NCI-H1694 (cell line): Measurements from ENCODE around the gene KRTAP7-1.

Source experiments
- DNase-seq: peaks from one replicate; lab custom pipeline; 2025; lab: John Stamatoyannopoulos, UW

Gene KRTAP7-1, protein sequence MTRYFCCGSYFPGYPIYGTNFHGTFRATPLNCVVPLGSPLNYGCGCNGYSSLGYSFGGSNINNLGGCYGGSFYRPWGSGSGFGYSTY

GRCh38 chr21:30829659-30830058 lies at the start of gene KRTAP7-1:
Gene KRTAP7-1 (minus strand): TSS chr21:30829759. CDS start chr21:30829698, 61 bp downstream.
- DNase-seq, result no peak

DNA sequence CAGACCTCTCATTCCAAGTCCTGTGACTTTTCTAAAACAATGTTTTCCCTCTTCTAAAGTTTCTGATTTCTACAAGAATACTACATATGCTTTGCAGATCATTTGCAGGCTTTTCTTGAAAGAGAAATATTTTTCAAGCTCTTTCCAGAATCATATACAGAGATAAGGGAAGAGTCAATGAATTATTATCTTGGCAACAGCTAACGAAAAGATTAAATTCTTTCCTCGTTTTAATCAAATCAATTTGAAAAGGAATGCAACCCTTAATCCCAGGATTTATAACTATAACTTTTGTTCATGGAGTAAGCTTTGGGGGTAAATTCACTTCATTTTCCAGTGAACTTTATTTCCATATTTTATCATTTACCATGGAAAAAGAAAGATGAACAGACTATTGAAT lies 45.0 kb upstream of the KRTAP7-1 start:
- DNase-seq, result no peak

GRCh38 chr21:30847627-30848500 lies 18.3 kb upstream of the KRTAP7-1 start:
- no peak for DNase-seq

DNA sequence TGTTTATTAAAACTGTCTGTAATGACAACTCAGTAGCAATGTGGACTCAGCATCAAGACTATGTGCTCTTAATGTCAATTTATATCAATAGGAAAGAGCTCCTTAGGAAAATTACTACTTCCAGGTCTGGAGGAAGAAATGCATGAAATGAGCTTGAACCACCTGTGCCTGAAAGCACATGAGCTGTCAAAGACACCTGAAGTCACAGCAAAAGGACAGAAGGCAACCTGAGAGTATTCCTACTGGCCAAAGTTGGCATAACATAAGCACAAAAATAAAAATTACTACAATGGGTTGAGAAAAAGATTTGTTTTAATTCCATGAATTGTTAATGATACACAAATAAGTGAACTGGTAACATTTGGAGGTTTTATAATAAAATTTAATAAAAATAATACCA lies 13.4 kb upstream of the KRTAP7-1 start:
- DNase-seq, result no peak

DNA sequence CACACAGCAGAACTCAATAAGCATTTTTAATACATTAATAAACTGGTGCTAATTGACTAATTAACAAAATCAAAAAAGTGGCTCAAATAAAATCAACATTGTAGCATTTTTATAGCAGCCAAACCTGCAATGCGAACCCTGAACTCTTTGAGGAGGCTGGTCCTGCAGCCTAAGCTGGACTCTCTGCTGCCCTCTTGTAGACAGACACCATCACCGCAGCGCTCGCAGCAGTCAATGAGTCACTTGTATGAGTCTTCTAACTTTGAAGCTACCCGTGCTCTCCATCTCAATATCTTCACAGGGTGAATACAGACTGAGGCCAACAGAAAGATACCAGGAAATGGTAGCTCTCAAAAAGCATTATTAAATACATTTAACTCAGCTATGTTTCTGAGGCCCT lies 9.7 kb upstream of the KRTAP7-1 start:
- peak; percentile 9 for DNase-seq

DNA sequence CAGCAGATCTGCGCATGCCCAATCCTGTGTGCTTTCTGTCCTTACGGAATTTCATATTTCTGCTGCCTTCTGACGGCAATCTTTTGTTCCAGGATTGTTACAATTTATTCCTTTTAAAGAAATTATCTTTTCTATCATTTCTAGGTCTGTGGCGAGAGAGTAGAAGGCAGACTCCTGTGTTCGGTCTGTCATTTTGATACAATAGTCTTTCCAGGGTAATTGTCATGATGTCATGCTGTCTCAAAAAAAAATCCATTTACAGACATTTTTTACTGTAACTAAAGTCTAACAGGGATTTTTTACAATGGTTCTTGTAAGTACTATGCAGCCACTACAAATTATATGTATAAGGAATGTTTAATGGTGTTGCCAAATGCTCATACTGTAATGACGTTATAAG lies 9.0 kb upstream of the KRTAP7-1 start:
- no peak for DNase-seq

- DNase-seq, result peak; percentile 55
Observed at GRCh38 chr21:30831194-30831765, 1.7 kb upstream of the KRTAP7-1 start.

GRCh38 chr21:30818837-30819610 lies 10.5 kb downstream of the KRTAP7-1 start:
- no peak for DNase-seq

DNA sequence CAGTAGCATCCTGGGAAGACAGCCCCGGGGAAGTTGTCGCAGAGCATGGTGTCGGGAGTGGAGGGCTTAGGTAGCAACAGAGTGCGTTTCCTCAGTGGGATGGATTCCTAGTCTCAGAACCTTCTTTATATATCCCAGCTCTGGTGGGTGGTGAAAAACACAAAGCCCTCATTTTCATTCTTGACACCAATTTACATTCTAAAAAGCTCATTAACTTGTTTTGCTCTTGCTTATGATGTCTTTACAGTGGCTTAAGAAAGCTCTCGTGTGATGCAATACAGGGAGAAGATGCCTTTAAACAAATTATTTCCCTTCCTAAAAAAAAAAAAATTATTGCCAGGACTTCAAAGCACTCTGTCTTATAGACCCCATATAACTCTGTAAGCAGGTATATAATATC lies 16.4 kb downstream of the KRTAP7-1 start, which contains the start of gene KRTAP8-1:
Gene KRTAP8-1, minus strand, starts transcription at position 101 of the 400 bp plus-strand sequence. Its CDS starts 54 bp downstream, at position 47.
- DNase-seq, result no peak

DNA sequence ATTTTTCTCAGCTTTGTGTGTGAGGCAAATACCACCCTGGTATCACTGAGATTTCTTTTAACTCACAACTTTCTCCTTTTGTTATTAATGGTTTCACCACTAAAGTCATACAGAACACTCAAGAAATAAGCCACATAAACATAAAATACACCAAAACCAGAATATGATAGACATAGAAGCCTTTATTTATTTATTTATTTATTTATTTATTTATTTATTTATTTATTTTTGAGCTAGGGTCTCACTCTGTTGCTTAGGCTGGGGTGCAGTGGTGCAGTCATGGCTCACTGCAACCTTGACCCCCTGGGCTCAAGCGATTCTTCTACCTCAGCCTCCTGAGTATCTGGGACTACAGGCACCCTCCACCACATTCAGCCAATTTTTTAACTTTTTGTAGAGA lies 29.0 kb downstream of the KRTAP7-1 start:
- DNase-seq, result no peak

DNA sequence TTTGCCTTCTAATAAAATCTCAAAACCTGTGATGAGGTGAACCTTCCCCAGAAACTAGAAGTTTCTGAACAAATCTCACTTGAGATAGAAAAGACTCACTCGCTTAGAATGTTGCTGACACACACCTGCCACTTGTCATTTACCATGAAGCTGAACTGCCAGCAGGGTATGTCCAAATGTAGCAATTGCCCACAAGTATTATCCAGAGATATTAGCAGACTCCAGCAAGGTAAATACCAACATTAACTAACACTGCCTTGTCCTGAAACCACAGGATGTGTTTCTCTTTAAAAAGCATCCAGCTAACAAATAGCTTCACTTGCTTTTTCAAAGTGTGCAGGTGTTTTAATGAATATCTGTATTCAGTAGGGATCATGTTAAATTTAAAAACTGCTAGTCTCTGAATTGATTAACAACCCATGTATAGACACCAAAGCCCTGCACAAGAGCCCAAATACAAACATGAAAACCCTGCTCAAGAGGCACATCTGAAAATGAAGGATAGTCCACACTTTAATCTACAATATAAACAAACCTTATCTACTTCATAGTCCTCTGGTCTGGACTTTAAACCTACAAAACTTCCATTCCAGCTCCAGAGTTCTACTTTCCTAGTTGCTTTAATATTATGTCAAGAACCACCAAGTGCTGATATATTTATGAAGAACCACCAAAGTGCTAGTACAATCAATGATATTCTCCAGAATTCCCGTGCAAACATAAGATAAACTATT lies 35.8 kb downstream of the KRTAP7-1 start:
- DNase-seq, result no peak

DNA sequence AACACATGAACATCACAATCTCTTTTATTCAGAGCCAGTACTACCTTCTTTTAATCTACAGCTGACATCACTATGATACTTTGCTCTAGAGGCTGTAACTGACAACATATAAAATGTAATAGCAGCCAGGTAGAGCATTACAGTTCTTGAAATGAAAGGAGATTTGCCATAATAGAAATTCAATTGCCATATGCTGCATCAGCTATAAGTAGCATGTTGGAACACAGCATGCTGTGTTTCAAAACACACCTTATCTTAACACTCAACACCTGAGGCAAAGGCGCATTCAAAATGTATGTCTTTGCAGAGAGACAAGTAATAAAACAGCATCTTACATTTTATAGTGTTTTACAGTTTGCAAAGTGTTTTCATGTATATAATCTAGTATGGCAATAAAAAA lies 50.3 kb downstream of the KRTAP7-1 start:
- DNase-seq, result no peak
